Calu3 (cell line): Measurements from ENCODE around the gene B4GALNT3. TPM values are rescaled to one million over a fixed set of nuclear protein-coding genes. Genes with fewer than 3 reads are reported as not detected.

Experiments used
- BruUV-seq: library from RNA; stranded (reverse); fragments of 400-500 nt; replicated peaks from 2 replicates; lab custom pipeline; 2021; lab: Mats Ljungman, UMichigan
- CTCF ChIA-PET: fragments of 300-600 bp; sonication (Branson Sonifier 250); formaldehyde crosslinking; loops from one replicate; lab custom pipeline; 2022; ENCODE audit warnings: antibody characterized with exemption; lab: Charles Lee
- DNase-seq: peaks from one replicate; pipeline ENCODE4 v3.0.0; 2022
- H3K27ac Mint-ChIP-seq: one replicate; pipeline ENCODE4 v1.8.0; 2022; ENCODE audit warnings: mixed read lengths; ENCODE audit not compliant: unreplicated experiment
- H3K27me3 Mint-ChIP-seq: one replicate; pipeline ENCODE4 v1.8.0; 2022; ENCODE audit warnings: mixed read lengths; ENCODE audit not compliant: unreplicated experiment
- H3K36me3 Mint-ChIP-seq: one replicate; pipeline ENCODE4 v1.8.0; 2022; ENCODE audit warnings: mild to moderate bottlenecking, moderate library complexity, mixed read lengths; ENCODE audit not compliant: insufficient read depth, unreplicated experiment
- H3K4me1 Mint-ChIP-seq: one replicate; pipeline ENCODE4 v1.8.0; 2022; ENCODE audit warnings: mild to moderate bottlenecking, low read depth, mixed read lengths; ENCODE audit not compliant: unreplicated experiment
- H3K4me3 Mint-ChIP-seq: one replicate; pipeline ENCODE4 v1.8.0; 2022; ENCODE audit warnings: mild to moderate bottlenecking, low read depth, moderate library complexity, mixed read lengths; ENCODE audit not compliant: unreplicated experiment
- H3K9me3 Mint-ChIP-seq: one replicate; pipeline ENCODE4 v1.8.0; 2022; ENCODE audit warnings: low read depth, mixed read lengths; ENCODE audit not compliant: unreplicated experiment
- intact Hi-C: fragments of 100-400 bp; cut with micrococcal nuclease; formaldehyde crosslinking; loops from one replicate; pipeline ENCODE4 v1.10.0; 2022; ENCODE audit not compliant: unreplicated experiment
- total RNA-seq: library from RNA; stranded (reverse); gene quantifications from 2 replicates; pipeline ENCODE4 v1.2.3, GENCODE V29; 2022
- TF ChIP-seq, protein P1 (sequence below): fragments of 200-600 bp; IDR thresholded peaks from one replicate; pipeline ENCODE4 v1.8.0; 2022; ENCODE audit warnings: antibody characterized with exemption; ENCODE audit not compliant: unreplicated experiment

Gene B4GALNT3
- total RNA-seq, 1 experiment from 2014 or later, result 19.3 TPM

DNA sequence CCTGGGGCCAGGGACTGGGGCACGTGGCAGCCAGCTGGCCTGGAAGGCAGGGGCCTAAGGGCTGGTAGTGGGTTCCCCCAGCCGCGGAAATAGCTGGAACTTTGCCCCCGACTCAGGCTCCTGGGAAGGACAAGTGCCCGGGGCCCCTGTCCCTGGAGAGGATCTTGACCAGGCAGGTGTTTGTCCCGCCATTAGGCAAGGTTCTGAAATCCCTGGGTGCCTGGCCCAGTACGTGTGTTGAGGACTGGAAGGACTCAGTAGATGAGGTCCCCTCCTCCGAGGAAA, 94.2 kb downstream of the B4GALNT3 start:
- Mint-ChIP-seq H3K9me3 (no peaks in the 10 kb centered on the region), H3K36me3 (no peaks in the 10 kb centered on the region), H3K4me1 (no peaks in the 10 kb centered on the region), H3K27me3 (peaks cover 6% of the 10 kb centered on the region), H3K4me3 (no peak overlapping the region), H3K27ac (no peak overlapping the region)
- DNase-seq, result no peak
- intact Hi-C loops, result no loop called here
- TF ChIP-seq, protein P1, sequence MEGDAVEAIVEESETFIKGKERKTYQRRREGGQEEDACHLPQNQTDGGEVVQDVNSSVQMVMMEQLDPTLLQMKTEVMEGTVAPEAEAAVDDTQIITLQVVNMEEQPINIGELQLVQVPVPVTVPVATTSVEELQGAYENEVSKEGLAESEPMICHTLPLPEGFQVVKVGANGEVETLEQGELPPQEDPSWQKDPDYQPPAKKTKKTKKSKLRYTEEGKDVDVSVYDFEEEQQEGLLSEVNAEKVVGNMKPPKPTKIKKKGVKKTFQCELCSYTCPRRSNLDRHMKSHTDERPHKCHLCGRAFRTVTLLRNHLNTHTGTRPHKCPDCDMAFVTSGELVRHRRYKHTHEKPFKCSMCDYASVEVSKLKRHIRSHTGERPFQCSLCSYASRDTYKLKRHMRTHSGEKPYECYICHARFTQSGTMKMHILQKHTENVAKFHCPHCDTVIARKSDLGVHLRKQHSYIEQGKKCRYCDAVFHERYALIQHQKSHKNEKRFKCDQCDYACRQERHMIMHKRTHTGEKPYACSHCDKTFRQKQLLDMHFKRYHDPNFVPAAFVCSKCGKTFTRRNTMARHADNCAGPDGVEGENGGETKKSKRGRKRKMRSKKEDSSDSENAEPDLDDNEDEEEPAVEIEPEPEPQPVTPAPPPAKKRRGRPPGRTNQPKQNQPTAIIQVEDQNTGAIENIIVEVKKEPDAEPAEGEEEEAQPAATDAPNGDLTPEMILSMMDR, result no peak
- no TSS peak for BruUV-seq
- CTCF ChIA-PET, result interaction anchor here (0.6 kb wide), 1 partner anchor 35 kb away, joined by 3 read pairs; no protein-coding TSS in a partner anchor

DNA sequence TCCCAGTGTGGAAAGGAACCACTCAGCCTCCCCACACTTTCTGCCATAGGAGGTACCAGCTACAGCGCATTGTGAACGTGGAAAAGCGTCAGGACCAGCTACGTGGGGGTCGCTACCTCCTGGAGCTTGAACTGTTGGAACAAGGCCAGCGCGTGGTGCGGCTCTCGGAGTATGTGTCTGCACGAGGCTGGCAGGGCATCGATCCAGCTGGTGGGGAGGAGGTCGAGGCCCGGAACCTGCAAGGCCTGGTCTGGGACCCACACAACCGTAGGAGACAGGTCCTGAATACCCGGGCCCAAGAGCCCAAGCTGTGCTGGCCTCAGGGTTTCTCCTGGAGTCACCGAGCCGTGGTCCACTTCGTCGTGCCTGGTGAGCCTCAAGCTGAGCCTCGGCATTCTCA, 96.8 kb downstream of the B4GALNT3 start:
- TF ChIP-seq, protein P1, result no peak
- DNase-seq, result no peak
- CTCF ChIA-PET, result no interaction called here
- peaks cover 5% of the 10 kb centered on the region for H3K36me3 Mint-ChIP-seq
- intact Hi-C loops, result no loop called here
- no peaks in the 10 kb centered on the region for H3K4me1 Mint-ChIP-seq
- BruUV-seq, result no TSS peak
- no peak overlapping the region for H3K27ac Mint-ChIP-seq
- H3K27me3 Mint-ChIP-seq, result peaks cover 22% of the 10 kb centered on the region
- no peak overlapping the region for H3K4me3 Mint-ChIP-seq
- H3K9me3 Mint-ChIP-seq, result no peaks in the 10 kb centered on the region

DNA sequence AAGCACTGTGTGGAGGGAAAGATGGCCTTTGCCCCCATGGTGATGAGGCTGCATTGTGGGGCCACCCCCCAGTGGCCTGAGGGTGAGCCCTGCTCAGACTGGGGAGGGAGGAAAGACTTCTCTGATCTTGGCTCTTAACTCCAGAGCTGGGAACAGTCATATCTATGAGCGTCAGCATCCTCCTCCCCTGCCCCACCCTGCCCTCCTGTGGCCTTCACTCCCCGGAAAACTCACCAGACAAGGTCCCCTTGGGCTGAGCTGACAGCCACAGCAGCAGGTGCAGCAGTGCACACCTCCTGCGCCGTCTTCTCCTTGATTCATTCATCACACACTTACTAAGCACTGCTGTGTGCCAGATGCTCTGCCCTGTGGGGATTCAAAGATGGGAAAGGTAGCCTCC, 98.8 kb downstream of the B4GALNT3 start:
- H3K36me3 Mint-ChIP-seq, result peaks cover 5% of the 10 kb centered on the region
- CTCF ChIA-PET, result interaction anchor here (0.6 kb wide), 1 partner anchor 282 kb away, joined by 11 read pairs; no protein-coding TSS in a partner anchor
- intact Hi-C loops, result no loop called here
- TF ChIP-seq, protein P1, result no peak
- no peak for DNase-seq
- H3K27ac Mint-ChIP-seq, result no peak overlapping the region
- H3K4me3 Mint-ChIP-seq, result no peak overlapping the region
- BruUV-seq, result no TSS peak
- peaks cover 29% of the 10 kb centered on the region for H3K27me3 Mint-ChIP-seq
- H3K4me1 Mint-ChIP-seq, result no peaks in the 10 kb centered on the region
- H3K9me3 Mint-ChIP-seq, result no peaks in the 10 kb centered on the region

DNA sequence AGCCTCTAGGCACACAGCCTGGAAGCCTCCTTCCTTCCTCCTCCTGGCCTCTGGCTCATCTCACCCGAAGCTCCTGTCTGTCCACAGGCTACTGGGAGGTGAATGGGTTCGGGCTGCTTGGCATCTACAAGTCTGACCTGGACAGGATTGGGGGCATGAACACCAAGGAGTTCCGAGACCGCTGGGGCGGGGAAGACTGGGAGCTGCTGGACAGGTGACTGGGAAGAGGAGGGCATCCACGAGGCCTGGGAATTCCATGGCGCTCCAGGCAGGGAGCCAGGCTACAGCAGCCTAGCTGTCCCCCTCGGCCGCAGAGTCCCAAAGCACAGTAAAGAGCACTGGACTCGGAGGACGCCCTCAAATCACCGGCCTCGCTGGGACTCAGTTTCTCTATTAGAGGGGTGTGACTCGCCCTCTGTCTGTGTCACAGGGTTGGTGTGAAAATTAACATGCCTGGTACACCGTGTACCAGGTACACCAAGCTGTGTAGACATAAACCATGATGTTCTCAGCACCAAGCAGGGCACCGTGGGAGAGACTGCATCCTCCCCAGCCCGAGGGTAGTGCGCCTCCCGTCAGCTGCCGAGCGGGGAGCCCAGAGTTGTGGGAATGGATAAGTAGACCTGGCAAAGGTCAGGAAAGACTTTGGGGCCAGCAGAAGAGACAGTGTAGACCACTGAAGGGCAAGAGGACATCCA, 99.6 kb downstream of the B4GALNT3 start:
- Mint-ChIP-seq H3K4me1 (no peaks in the 10 kb centered on the region), H3K27ac (no peak overlapping the region), H3K27me3 (peaks cover 29% of the 10 kb centered on the region), H3K9me3 (no peaks in the 10 kb centered on the region), H3K4me3 (no peak overlapping the region), H3K36me3 (peaks cover 5% of the 10 kb centered on the region)
- intact Hi-C loops, result no loop called here
- BruUV-seq, result no TSS peak
- TF ChIP-seq, protein P1, result no peak
- DNase-seq, result no peak
- CTCF ChIA-PET, result interaction anchor here (0.6 kb wide), 1 partner anchor 283 kb away, joined by 11 read pairs; no protein-coding TSS in a partner anchor
